Measurements from ENCODE around the gene DENND4A. TPM values are rescaled to one million over a fixed set of nuclear protein-coding genes. Genes with fewer than 3 reads are reported as not detected.

The DENND4A gene
- total RNA-seq, 1 experiment from 2014 or later: 16.9 TPM

- H3K4me3 Mint-ChIP-seq (ENCODE audit: unreplicated experiment): no peak overlapping the region
- ChIA-PET CTCF (interaction anchor here (0.6 to 1.5 kb wide), 20 partner anchors 9 to 529 kb away, joined by 3 to 10 read pairs (median 3); partner anchors contain the start of gene INTS14), POLR2A (interaction anchor here (0.9 to 1.2 kb wide), 5 partner anchors 38 to 465 kb away, joined by 3 to 8 read pairs (median 3); partner anchors contain the start of genes INTS14 and RAB11A)
- no peak overlapping the region for H3K27ac Mint-ChIP-seq (ENCODE audit: low read depth, unreplicated experiment)
- H3K27me3 Mint-ChIP-seq (ENCODE audit: insufficient read depth, unreplicated experiment): no peaks in the 10 kb centered on the region
- peaks cover 16% of the 10 kb centered on the region for H3K4me1 Mint-ChIP-seq (ENCODE audit: insufficient read depth, unreplicated experiment)
- no peaks in the 10 kb centered on the region for H3K9me3 Mint-ChIP-seq (ENCODE audit: unreplicated experiment)
- BruUV-seq (replicated peaks): no TSS peak
- peak; percentile 54 for DNase-seq (ENCODE audit: unreplicated experiment)
- intact Hi-C loops (cut with micrococcal nuclease): loop anchor here (1.0 to 10.0 kb wide), 3 partner anchors 37 to 191 kb away; partner anchors contain the start of gene DENND4A
- peaks cover 7% of the 10 kb centered on the region for H3K36me3 Mint-ChIP-seq (ENCODE audit: insufficient read depth, unreplicated experiment)
- TF ChIP-seq CTCF (IDR thresholded peaks at IDR 0.05; ENCODE audit: unreplicated experiment): peak; percentile 49
Observed at GRCh38 chr15:65829130-65829764, 37.2 kb upstream of the DENND4A start.

GRCh38 chr15:65828585-65828984 is 36.5 kb upstream of the DENND4A start:
- TF ChIP-seq CTCF (IDR thresholded peaks at IDR 0.05; ENCODE audit: unreplicated experiment): no peak
- ChIA-PET POLR2A (interaction anchor here (0.9 to 1.2 kb wide), 4 partner anchors 38 to 218 kb away, joined by 3 to 8 read pairs (median 4); partner anchors contain the start of genes INTS14 and RAB11A), CTCF (interaction anchor here (0.7 to 1.5 kb wide), 16 partner anchors 8 to 217 kb away, joined by 3 to 10 read pairs (median 3); partner anchors contain the start of gene INTS14)
- Mint-ChIP-seq H3K36me3 (ENCODE audit: insufficient read depth, unreplicated experiment) (peaks cover 7% of the 10 kb centered on the region), H3K9me3 (ENCODE audit: unreplicated experiment) (no peaks in the 10 kb centered on the region), H3K27me3 (ENCODE audit: insufficient read depth, unreplicated experiment) (no peaks in the 10 kb centered on the region), H3K4me3 (ENCODE audit: unreplicated experiment) (no peak overlapping the region), H3K4me1 (ENCODE audit: insufficient read depth, unreplicated experiment) (peaks cover 13% of the 10 kb centered on the region), H3K27ac (ENCODE audit: low read depth, unreplicated experiment) (no peak overlapping the region)
- intact Hi-C loops (cut with micrococcal nuclease): loop anchor here (5.0 to 10.0 kb wide), 2 partner anchors 36 to 94 kb away; partner anchors contain the start of gene DENND4A
- BruUV-seq (replicated peaks): no TSS peak
- no peak for DNase-seq (ENCODE audit: unreplicated experiment)

- TF ChIP-seq CTCF (IDR thresholded peaks at IDR 0.05; ENCODE audit: unreplicated experiment): no peak
Observed at GRCh38 chr15:65827065-65827464, 35.0 kb upstream of the DENND4A start.

GRCh38 chr15:65824941-65825544 is 33.0 kb upstream of the DENND4A start:
- Mint-ChIP-seq H3K27ac (ENCODE audit: low read depth, unreplicated experiment) (no peak overlapping the region), H3K4me3 (ENCODE audit: unreplicated experiment) (no peak overlapping the region), H3K27me3 (ENCODE audit: insufficient read depth, unreplicated experiment) (no peaks in the 10 kb centered on the region), H3K9me3 (ENCODE audit: unreplicated experiment) (no peaks in the 10 kb centered on the region), H3K4me1 (ENCODE audit: insufficient read depth, unreplicated experiment) (peaks cover 4% of the 10 kb centered on the region), H3K36me3 (ENCODE audit: insufficient read depth, unreplicated experiment) (peaks cover 7% of the 10 kb centered on the region)
- ChIA-PET POLR2A (interaction anchor here (0.7 to 3.5 kb wide), 11 partner anchors 21 to 214 kb away, joined by 3 to 23 read pairs (median 5); partner anchors contain the start of genes DENND4A, INTS14 and RAB11A), CTCF (interaction anchor here (1.1 to 1.9 kb wide), 8 partner anchors 11 to 186 kb away, joined by 3 to 7 read pairs (median 5); no protein-coding TSS in a partner anchor)
- DNase-seq (ENCODE audit: unreplicated experiment): peak; percentile 73
- no peak for TF ChIP-seq CTCF (IDR thresholded peaks at IDR 0.05; ENCODE audit: unreplicated experiment)
- intact Hi-C loops (cut with micrococcal nuclease): loop anchor here (5.0 to 10.0 kb wide), 2 partner anchors 33 to 90 kb away; partner anchors contain the start of gene DENND4A
- BruUV-seq (replicated peaks): no TSS peak

More at GRCh38 chr15:65827065-65827464, 35.0 kb upstream of the DENND4A start:
- no peak overlapping the region for H3K27ac Mint-ChIP-seq (ENCODE audit: low read depth, unreplicated experiment)
- ChIA-PET POLR2A (interaction anchor here (0.6 kb wide), 1 partner anchor 26 kb away, joined by 3 read pairs; no protein-coding TSS in a partner anchor), CTCF (interaction anchor here (0.6 kb wide), 2 partner anchors 105 to 186 kb away, joined by 3 to 4 read pairs; no protein-coding TSS in a partner anchor)
- intact Hi-C loops (cut with micrococcal nuclease): loop anchor here (5.0 to 10.0 kb wide), 2 partner anchors 35 to 92 kb away; partner anchors contain the start of gene DENND4A
- H3K36me3 Mint-ChIP-seq (ENCODE audit: insufficient read depth, unreplicated experiment): peaks cover 7% of the 10 kb centered on the region
- H3K4me1 Mint-ChIP-seq (ENCODE audit: insufficient read depth, unreplicated experiment): peaks cover 4% of the 10 kb centered on the region
- no peaks in the 10 kb centered on the region for H3K9me3 Mint-ChIP-seq (ENCODE audit: unreplicated experiment)
- H3K27me3 Mint-ChIP-seq (ENCODE audit: insufficient read depth, unreplicated experiment): no peaks in the 10 kb centered on the region
- no peak for DNase-seq (ENCODE audit: unreplicated experiment)
- BruUV-seq (replicated peaks): no TSS peak
- H3K4me3 Mint-ChIP-seq (ENCODE audit: unreplicated experiment): no peak overlapping the region
